ENCODE data around the gene PRPF18. TPM values are rescaled to one million over a fixed set of nuclear protein-coding genes. Genes with fewer than 3 reads are reported as not detected.

The PRPF18 gene
- total RNA-seq, 4 donors from 2014 or later = 15.5 to 40.7 (median 27.4) TPM

DNA sequence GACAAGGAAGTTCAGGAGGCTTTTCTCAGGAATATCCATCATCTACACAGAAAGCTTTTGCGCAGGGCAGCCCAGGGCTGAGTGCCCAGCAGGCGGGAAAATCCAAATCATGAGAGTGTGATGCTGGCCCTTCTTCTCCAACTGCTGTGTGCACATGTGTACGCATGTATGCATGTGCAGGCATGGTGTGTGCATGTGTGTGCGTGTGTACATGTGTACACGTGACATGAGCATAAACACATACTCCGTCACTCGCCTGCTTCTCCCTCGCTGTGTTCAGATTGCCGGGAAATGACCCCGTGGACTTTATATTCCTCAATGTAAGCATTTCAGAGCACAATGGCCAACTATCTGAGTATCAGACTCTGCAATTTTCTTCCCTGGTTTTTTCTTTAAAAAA is 85.1 kb downstream of the PRPF18 start:
- DNase-seq = no peak

DNA sequence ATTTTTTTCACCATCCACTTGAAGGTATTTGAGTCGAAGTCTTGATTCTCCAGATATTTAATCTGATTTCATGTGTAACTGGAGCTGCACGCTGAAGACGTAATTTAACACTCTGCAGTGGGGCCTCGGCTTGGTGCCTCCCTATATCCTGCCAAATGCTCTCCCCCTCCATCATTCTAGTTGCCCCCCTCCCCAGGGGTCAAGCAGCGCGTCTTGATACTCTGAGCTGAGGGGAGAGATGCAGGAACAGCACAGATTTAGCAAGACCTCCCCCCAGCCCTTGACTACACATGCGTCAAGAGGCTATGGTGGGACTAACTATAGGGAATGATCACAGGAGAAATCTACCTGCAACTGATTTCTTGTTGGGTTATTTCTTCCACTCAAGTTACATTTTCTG is 85.8 kb downstream of the PRPF18 start:
- intact Hi-C loops (cut with DNase I) = no loop called here
- Histone ChIP-seq H3K4me3 (no peak overlapping the region), H3K4me1 (peaks cover 4 to 35% (median 6%) of the 10 kb centered on the region in 3 donors), H3K9me3 (no peaks in the 10 kb centered on the region), H3K27me3 (no peaks in the 10 kb centered on the region), H3K36me3 (peaks cover 0 to 75% (median 4%) of the 10 kb centered on the region in 3 donors), H3K27ac (no peak overlapping the region)
- no peak for DNase-seq
- TF ChIP-seq POLR2A (IDR thresholded peaks at IDR 0.05) = no peak
- no peak for TF ChIP-seq CTCF (IDR thresholded peaks at IDR 0.05)
- WGBS, 2 donors = 72 to 86% methylated on average over 7 of the region's 7 CpGs

More for the DNA sequence above, 85.1 kb downstream of the PRPF18 start:
- Histone ChIP-seq H3K27me3 (no peaks in the 10 kb centered on the region), H3K9me3 (no peaks in the 10 kb centered on the region), H3K4me1 (peaks cover 4 to 35% (median 6%) of the 10 kb centered on the region in 3 donors), H3K27ac (no peak overlapping the region), H3K36me3 (peaks cover 0 to 76% (median 4%) of the 10 kb centered on the region in 3 donors), H3K4me3 (no peak overlapping the region)
- TF ChIP-seq CTCF (IDR thresholded peaks at IDR 0.05) (no peak), POLR2A (IDR thresholded peaks at IDR 0.05) (no peak)
- 91 to 93% methylated on average over 10 of the region's 10 CpGs for WGBS, 2 donors
- intact Hi-C loops (cut with DNase I) = no loop called here

DNA sequence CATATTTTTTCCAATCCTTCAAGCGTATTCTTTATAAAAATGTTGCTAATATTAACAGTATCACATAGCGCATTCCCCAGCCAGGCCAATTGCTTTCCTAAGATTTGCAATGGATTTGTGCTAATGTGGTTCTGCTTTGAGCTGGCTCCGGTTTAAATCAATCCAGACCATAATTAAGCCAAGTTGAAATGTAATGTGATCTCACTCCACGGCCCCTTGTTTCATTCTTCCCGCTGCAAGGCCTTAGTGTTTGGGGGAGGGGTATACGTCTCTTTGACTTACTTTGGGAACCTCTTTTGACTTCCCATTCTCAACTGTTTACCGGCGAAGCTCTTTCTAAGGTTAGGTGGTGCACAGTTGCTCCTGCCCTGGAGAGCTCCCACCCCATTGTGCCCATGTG is 86.4 kb downstream of the PRPF18 start:
- no peak for TF ChIP-seq CTCF (IDR thresholded peaks at IDR 0.05)
- no peak for TF ChIP-seq POLR2A (IDR thresholded peaks at IDR 0.05)
- peaks cover 4 to 35% (median 6%) of the 10 kb centered on the region in 3 donors for H3K4me1 ChIP-seq
- H3K36me3 ChIP-seq = peaks cover 0 to 71% (median 4%) of the 10 kb centered on the region in 3 donors
- intact Hi-C loops (cut with DNase I) = no loop called here
- H3K9me3 ChIP-seq = no peaks in the 10 kb centered on the region
- H3K27me3 ChIP-seq = no peaks in the 10 kb centered on the region
- DNase-seq = no peak
- no peak overlapping the region for H3K27ac ChIP-seq
- WGBS, 2 donors = 76 to 79% methylated on average over 8 of the region's 8 CpGs
- no peak overlapping the region for H3K4me3 ChIP-seq

- no peak for DNase-seq
- no peaks in the 10 kb centered on the region for H3K9me3 ChIP-seq
- WGBS, 2 donors = 85 to 90% methylated on average over 19 of the region's 20 CpGs
- intact Hi-C loops (cut with DNase I) = no loop called here
- H3K4me3 ChIP-seq = no peak overlapping the region
- H3K27me3 ChIP-seq = no peaks in the 10 kb centered on the region
- TF ChIP-seq POLR2A (IDR thresholded peaks at IDR 0.05) (no peak), CTCF (IDR thresholded peaks at IDR 0.05) (no peak)
- no peak overlapping the region for H3K27ac ChIP-seq
- peaks cover 0 to 55% (median 4%) of the 10 kb centered on the region in 3 donors for H3K36me3 ChIP-seq
- H3K4me1 ChIP-seq = peaks cover 4 to 30% (median 5%) of the 10 kb centered on the region in 3 donors
Measured at GRCh38 chr10:13674645-13675588, 88.2 kb downstream of the PRPF18 start.
